Liver (tissue), 9 donors: Measurements from ENCODE around the gene SLC9A3. TPM values are rescaled to one million over a fixed set of nuclear protein-coding genes. Genes with fewer than 3 reads are reported as not detected.

ENCODE experiments used
- DNase-seq: peaks from one replicate; pipeline ENCODE4 v3.0.0-alpha.2; 2017; ENCODE audit warnings: low spot score
- H3K27ac ChIP-seq, 2 donors: one replicate each; pipeline ENCODE4 v1.7.0; 2013; ENCODE audit warnings: inconsistent platforms in 2 of 2, low read length in 2 of 2, control low read depth in 1 of 2, low read depth in 1 of 2, mild to moderate bottlenecking in 1 of 2
- H3K27me3 ChIP-seq, 4 donors: one replicate each; pipeline versions ENCODE4 v1.6.1 to v1.7.0; 2013; ENCODE audit warnings: low read length in 3 of 4, inconsistent platforms in 1 of 4, mild to moderate bottlenecking in 1 of 4, moderate library complexity in 1 of 4; ENCODE audit not compliant: control insufficient read depth in 4 of 4, insufficient read depth in 4 of 4
- H3K36me3 ChIP-seq, 4 donors: one replicate each; pipeline versions ENCODE4 v1.6.1 to v1.7.0; 2013; ENCODE audit warnings: low read length in 3 of 4, mild to moderate bottlenecking in 3 of 4, low read depth in 1 of 4, moderate library complexity in 1 of 4; ENCODE audit not compliant: control insufficient read depth in 4 of 4, insufficient read depth in 3 of 4
- H3K4me1 ChIP-seq, 4 donors: one replicate each; pipeline versions ENCODE4 v1.6.1 to v1.7.0; 2013; ENCODE audit warnings: low read length in 3 of 4, mild to moderate bottlenecking in 3 of 4, moderate library complexity in 1 of 4; ENCODE audit not compliant: control insufficient read depth in 4 of 4, insufficient read depth in 4 of 4
- H3K4me3 ChIP-seq, 3 donors: one replicate each; pipeline versions ENCODE4 v1.6.1 to v1.7.0; 2013; ENCODE audit warnings: low read length in 3 of 3, control low read depth in 1 of 3, low read depth in 1 of 3, mild to moderate bottlenecking in 1 of 3
- H3K9ac ChIP-seq, 2 donors: one replicate each; pipeline ENCODE4 v1.7.0; 2013; ENCODE audit warnings: low read length in 2 of 2, mild to moderate bottlenecking in 2 of 2, moderate library complexity in 2 of 2, control low read depth in 1 of 2, low read depth in 1 of 2
- H3K9me3 ChIP-seq, 4 donors: one replicate each; pipeline versions ENCODE4 v1.6.1 to v1.7.0; 2013; ENCODE audit warnings: low read length in 3 of 4; ENCODE audit not compliant: control insufficient read depth in 4 of 4
- EGR1 ChIP-seq, 2 donors: IDR thresholded peaks; 2 replicates each; pipeline ENCODE4 v1.6.1; 2016 to 2018; ENCODE audit warnings: antibody characterized with exemption in 2 of 2, low read depth in 2 of 2
- FOXA1 ChIP-seq: IDR thresholded peaks from 2 replicates; pipeline ENCODE4 v1.6.1; 2016; ENCODE audit warnings: antibody characterized with exemption
- FOXA2 ChIP-seq: IDR thresholded peaks from 2 replicates; pipeline ENCODE4 v1.6.1; 2016; ENCODE audit warnings: antibody characterized with exemption
- GABPA ChIP-seq, 2 donors: IDR thresholded peaks in 1 of 2; conservative IDR thresholded peaks in 1 of 2; 2 replicates each; pipeline ENCODE4 v1.6.1; 2016; ENCODE audit warnings: antibody characterized with exemption in 2 of 2, mild to moderate bottlenecking in 1 of 2, moderate library complexity in 1 of 2
- HNF4A ChIP-seq, 2 donors: conservative IDR thresholded peaks; 2 replicates each; pipeline ENCODE4 v1.6.1; 2016; ENCODE audit warnings: antibody characterized with exemption in 2 of 2, mild to moderate bottlenecking in 2 of 2
- HNF4G ChIP-seq: IDR thresholded peaks from 2 replicates; pipeline ENCODE4 v1.6.1; 2016; ENCODE audit warnings: antibody characterized with exemption
- JUND ChIP-seq, 2 donors: IDR thresholded peaks; 2 replicates each; pipeline ENCODE4 v1.6.1; 2016; ENCODE audit warnings: antibody characterized with exemption in 2 of 2
- MAX ChIP-seq: IDR thresholded peaks from 2 replicates; pipeline ENCODE4 v1.6.1; 2016; ENCODE audit warnings: antibody characterized with exemption
- NR2F2 ChIP-seq: IDR thresholded peaks from 2 replicates; pipeline ENCODE4 v1.6.1; 2016; ENCODE audit warnings: antibody characterized with exemption
- RAD21 ChIP-seq, 2 donors: IDR thresholded peaks; 2 replicates each; pipeline ENCODE4 v1.6.1; 2016; ENCODE audit warnings: antibody characterized with exemption in 2 of 2, mild to moderate bottlenecking in 2 of 2
- REST ChIP-seq: IDR thresholded peaks from 2 replicates; pipeline ENCODE4 v1.6.1; 2016; ENCODE audit warnings: antibody characterized with exemption, mild to moderate bottlenecking
- SP1 ChIP-seq: IDR thresholded peaks from 2 replicates; pipeline ENCODE4 v1.6.1; 2018; ENCODE audit warnings: antibody characterized with exemption, mild to moderate bottlenecking
- TAF1 ChIP-seq: conservative IDR thresholded peaks from 2 replicates; pipeline ENCODE4 v1.6.1; 2016; ENCODE audit warnings: antibody characterized with exemption, mild to moderate bottlenecking
- YY1 ChIP-seq: IDR thresholded peaks from 2 replicates; pipeline ENCODE4 v1.6.1; 2016; ENCODE audit warnings: antibody characterized with exemption, mild to moderate bottlenecking
- ZBTB33 ChIP-seq: IDR thresholded peaks from 2 replicates; pipeline ENCODE4 v1.6.1; 2016; ENCODE audit warnings: antibody characterized with exemption
- WGBS: extraction: QIAGEN DNeasy Blood & Tissue Kit; methylation state at CpG from one replicate; pipeline ENCODE4 v1.1.7; 2013; 5-methylcytosine and 5-hydroxymethylcytosine counted together
- polyA plus RNA-seq, 2 donors: library from polyadenylated mRNA; stranded (reverse) in 1 of 2; unstranded in 1 of 2; fragments of 200-250 nt in 1 of 2; fragments of >200 nt in 1 of 2; fragmentation: Nextera tagmentation in 1 of 2; extraction: Ambion mirVana in 1 of 2; gene quantifications; one replicate each; pipeline versions ENCODE4 v1.2.1 to v1.2.3, GENCODE V29; 2013 to 2015
- total RNA-seq, 2 donors: library from RNA; depleted of rRNA; stranded (reverse); fragments of >200 nt; gene quantifications; one replicate each; pipeline ENCODE4 v1.2.3, GENCODE V29; 2014
- TF ChIP-seq, protein P1 (sequence below): fragments of 150-350 bp; IDR thresholded peaks from 2 replicates; pipeline ENCODE4 v1.5.1; 2017; ENCODE audit warnings: improper control_type of control experiment, low read depth, low read length; ENCODE audit not compliant: missing input control
- TF ChIP-seq, protein P2 (sequence below): IDR thresholded peaks from 2 replicates; pipeline ENCODE4 v1.6.1; 2016; ENCODE audit warnings: antibody characterized with exemption
- donor health status: healthy.
- donor health status: healthy.
- donor health status: healthy.
- donor health status: healthy.
- donor health status: healthy.

SLC9A3 gene
- total and polyA plus RNA-seq, 4 donors, result 0.31 to 1.0 (median 0.67) TPM

DNA sequence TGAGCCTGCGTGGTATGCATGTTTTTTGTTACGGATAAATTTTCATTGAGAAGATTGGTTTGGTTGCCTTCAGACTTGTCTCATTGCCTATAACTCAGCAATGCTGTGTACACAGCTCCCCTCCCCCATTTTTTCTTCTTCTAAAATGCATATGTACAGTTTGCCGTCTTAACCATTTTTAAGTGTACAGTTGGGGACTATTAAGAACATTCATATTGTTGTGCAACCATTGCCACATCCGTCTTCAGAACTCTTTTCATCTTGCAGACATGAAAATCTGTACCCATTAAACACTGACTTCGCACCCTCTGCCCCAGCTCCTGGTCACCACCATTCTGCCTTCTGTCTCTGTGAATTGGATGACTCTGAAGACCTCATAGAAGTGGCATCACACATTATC lies 75.1 kb downstream of the SLC9A3 start:
- H3K9ac ChIP-seq, result no peak overlapping the region

More for the DNA sequence above, 75.1 kb downstream of the SLC9A3 start:
- no peak for DNase-seq
- no peaks in the 10 kb centered on the region for H3K27me3 ChIP-seq
- H3K4me1 ChIP-seq, result peaks cover 0 to 5% (median 3%) of the 10 kb centered on the region in 4 donors
- H3K36me3 ChIP-seq, result peaks cover 12 to 62% (median 44%) of the 10 kb centered on the region in 4 donors
- TF ChIP-seq REST (no peak), YY1 (no peak), SP1 (no peak), TAF1 (no peak), GABPA (IDR thresholded peaks at IDR 0.05 in 1 of 2, conservative IDR thresholded peaks at IDR 0.05 in 1 of 2) (no peak), ZBTB33 (no peak), EGR1 (IDR thresholded peaks at IDR 0.05; ENCODE audit: low read depth in 2 of 2) (no peak), MAX (no peak), HNF4G (no peak), HNF4A (conservative IDR thresholded peaks at IDR 0.05) (no peak), FOXA2 (no peak), FOXA1 (no peak), JUND (IDR thresholded peaks at IDR 0.05) (no peak), RAD21 (IDR thresholded peaks at IDR 0.05) (no peak), NR2F2 (no peak)
- TF ChIP-seq, protein P1, sequence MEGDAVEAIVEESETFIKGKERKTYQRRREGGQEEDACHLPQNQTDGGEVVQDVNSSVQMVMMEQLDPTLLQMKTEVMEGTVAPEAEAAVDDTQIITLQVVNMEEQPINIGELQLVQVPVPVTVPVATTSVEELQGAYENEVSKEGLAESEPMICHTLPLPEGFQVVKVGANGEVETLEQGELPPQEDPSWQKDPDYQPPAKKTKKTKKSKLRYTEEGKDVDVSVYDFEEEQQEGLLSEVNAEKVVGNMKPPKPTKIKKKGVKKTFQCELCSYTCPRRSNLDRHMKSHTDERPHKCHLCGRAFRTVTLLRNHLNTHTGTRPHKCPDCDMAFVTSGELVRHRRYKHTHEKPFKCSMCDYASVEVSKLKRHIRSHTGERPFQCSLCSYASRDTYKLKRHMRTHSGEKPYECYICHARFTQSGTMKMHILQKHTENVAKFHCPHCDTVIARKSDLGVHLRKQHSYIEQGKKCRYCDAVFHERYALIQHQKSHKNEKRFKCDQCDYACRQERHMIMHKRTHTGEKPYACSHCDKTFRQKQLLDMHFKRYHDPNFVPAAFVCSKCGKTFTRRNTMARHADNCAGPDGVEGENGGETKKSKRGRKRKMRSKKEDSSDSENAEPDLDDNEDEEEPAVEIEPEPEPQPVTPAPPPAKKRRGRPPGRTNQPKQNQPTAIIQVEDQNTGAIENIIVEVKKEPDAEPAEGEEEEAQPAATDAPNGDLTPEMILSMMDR, result no peak
- TF ChIP-seq, protein P2, sequence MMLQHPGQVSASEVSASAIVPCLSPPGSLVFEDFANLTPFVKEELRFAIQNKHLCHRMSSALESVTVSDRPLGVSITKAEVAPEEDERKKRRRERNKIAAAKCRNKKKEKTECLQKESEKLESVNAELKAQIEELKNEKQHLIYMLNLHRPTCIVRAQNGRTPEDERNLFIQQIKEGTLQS, result no peak
- H3K27ac ChIP-seq, result no peak overlapping the region
- H3K4me3 ChIP-seq, result no peak overlapping the region
- H3K9me3 ChIP-seq, result peaks cover 0 to 14% (median 0%) of the 10 kb centered on the region in 4 donors
- WGBS, result 96% methylated on average over 5 of the region's 5 CpGs
